HCT116 (cell line): ENCODE results near the gene PTCD1.

Experiments used
- CTCF ChIP-seq, 3 experiments: fragments of 200-600 bp in 1 of 3; sonication (generic) in 1 of 3; IDR thresholded peaks in 2 of 3; conservative IDR thresholded peaks in 1 of 3; 2 replicates each; pipeline ENCODE4 v1.5.1; 2012 to 2017; ENCODE audit warnings: low read depth in 2 of 3, low read length in 2 of 3, antibody characterized with exemption in 1 of 3, borderline replicate concordance in 1 of 3, control low read depth in 1 of 3, mild to moderate bottlenecking in 1 of 3, mixed read lengths in 1 of 3, mixed run types in 1 of 3, moderate library complexity in 1 of 3; ENCODE audit not compliant: insufficient read depth in 1 of 3
- ELF1 ChIP-seq: IDR thresholded peaks from 2 replicates; pipeline ENCODE4 v1.6.1; 2012; ENCODE audit warnings: low read depth, borderline replicate concordance
- EZH2 ChIP-seq: fragments of 200-600 bp; sonication (generic); IDR thresholded peaks from 2 replicates; pipeline ENCODE4 v1.6.1; 2017; ENCODE audit warnings: antibody characterized with exemption, mixed run types
- JUND ChIP-seq: IDR thresholded peaks from 2 replicates; pipeline ENCODE4 v1.6.1; 2012
- POLR2AphosphoS5 ChIP-seq: IDR thresholded peaks from 2 replicates; pipeline ENCODE4 v1.6.1; 2011; ENCODE audit warnings: mild to moderate bottlenecking, low read depth, low read length, moderate library complexity
- SP1 ChIP-seq: IDR thresholded peaks from 2 replicates; pipeline ENCODE4 v1.6.1; 2012; ENCODE audit warnings: low read depth

- TF ChIP-seq CTCF (IDR thresholded peaks at IDR 0.05 in 2 of 3, conservative IDR thresholded peaks at IDR 0.05 in 1 of 3; ENCODE audit: borderline replicate concordance in 1 of 3, insufficient read depth in 1 of 3, low read depth in 2 of 3, low read length in 2 of 3), result no peak
- TF ChIP-seq POLR2AphosphoS5, result peak; percentile 9; the same call in 1 of the 2 replicates
- TF ChIP-seq EZH2, result no peak
- TF ChIP-seq ELF1, result no peak
- no peak for TF ChIP-seq SP1
- no peak for TF ChIP-seq JUND
Observed at GRCh38 chr7:99387912-99388311, 50.7 kb downstream of the PTCD1 start.
